ENCODE data around the gene ZNF608.

The ZNF608 gene

DNA sequence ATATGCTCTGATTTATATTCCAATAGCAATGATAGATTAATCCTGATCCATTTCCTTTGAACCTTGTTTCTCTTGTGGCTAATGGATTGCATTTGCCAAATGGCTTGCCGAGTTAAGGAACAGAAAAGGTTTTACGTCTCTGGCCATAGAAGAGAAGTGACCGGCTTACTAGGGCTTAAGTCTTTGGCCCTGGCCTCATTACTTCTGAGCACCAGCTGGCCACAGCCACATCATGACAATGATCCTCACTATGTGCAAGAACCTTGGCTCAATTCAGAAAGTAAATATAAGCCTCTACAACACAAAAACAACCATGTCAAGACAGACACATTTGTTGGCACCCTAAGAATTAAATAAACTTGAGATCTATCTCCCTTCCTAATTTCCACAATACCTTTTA lies 46.1 kb downstream of the ZNF608 start:
- no peak overlapping the region for H3K4me3 ChIP-seq (replicated peaks; ENCODE audit: low read depth, low read length)
- TF ChIP-seq, protein P1, sequence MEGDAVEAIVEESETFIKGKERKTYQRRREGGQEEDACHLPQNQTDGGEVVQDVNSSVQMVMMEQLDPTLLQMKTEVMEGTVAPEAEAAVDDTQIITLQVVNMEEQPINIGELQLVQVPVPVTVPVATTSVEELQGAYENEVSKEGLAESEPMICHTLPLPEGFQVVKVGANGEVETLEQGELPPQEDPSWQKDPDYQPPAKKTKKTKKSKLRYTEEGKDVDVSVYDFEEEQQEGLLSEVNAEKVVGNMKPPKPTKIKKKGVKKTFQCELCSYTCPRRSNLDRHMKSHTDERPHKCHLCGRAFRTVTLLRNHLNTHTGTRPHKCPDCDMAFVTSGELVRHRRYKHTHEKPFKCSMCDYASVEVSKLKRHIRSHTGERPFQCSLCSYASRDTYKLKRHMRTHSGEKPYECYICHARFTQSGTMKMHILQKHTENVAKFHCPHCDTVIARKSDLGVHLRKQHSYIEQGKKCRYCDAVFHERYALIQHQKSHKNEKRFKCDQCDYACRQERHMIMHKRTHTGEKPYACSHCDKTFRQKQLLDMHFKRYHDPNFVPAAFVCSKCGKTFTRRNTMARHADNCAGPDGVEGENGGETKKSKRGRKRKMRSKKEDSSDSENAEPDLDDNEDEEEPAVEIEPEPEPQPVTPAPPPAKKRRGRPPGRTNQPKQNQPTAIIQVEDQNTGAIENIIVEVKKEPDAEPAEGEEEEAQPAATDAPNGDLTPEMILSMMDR (IDR thresholded peaks at IDR 0.05; ENCODE audit: low read length, missing control alignments): no peak
- DNase-seq (ENCODE audit: low read depth): no peak

DNA sequence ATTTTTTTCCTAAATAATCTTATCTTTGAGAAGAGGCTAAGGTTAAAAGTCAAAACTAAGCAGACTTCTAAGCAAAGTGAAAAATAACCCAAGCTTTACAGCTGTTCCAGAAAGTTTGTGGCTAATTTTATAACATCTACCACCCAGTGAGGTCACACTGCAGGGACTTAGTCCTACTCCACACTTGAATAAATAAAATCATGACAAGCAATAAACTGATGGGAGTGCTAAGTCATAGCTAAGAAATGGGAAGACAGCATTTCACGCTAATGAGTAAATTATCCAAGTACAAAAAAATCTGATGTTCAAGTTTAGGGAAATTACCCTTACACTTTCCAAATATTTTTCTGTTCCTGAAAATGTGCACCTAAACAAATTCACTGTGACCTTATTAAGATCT lies 47.7 kb downstream of the ZNF608 start:
- H3K4me3 ChIP-seq (replicated peaks; ENCODE audit: low read depth, low read length): no peak overlapping the region
- no peak for DNase-seq (ENCODE audit: low read depth)
- TF ChIP-seq, protein P1 (IDR thresholded peaks at IDR 0.05; ENCODE audit: low read length, missing control alignments): no peak

DNA sequence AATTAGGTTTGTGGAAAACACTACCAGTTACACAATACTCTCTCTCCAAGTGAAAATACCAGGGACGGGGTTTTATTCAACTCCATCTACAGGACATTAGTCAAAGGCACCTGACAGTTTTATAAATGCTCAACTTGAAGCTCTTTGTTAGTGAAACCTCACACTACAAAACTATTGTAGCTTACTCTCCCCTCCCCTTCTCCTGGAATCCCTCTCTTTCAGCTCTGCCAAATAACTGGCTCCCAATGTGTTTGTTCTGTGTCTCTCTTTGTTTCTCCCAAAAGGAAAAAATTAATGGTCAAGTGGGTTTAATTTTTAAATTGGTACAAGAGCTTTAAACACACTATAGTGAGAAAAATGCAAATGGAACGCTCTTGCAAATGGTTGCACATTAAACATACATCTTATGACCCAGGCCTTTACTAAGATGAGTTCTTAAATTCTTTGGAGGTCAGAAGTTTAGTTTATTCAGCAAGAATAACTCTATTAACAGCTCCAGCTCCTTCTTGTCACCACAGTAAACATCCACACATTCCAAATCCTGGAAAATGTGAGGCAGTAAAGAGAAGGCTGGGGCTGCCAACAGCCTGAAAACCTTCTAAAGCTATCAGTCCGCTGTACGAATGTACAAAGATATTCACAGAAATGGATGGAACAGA lies 48.4 kb downstream of the ZNF608 start:
- H3K4me3 ChIP-seq (replicated peaks; ENCODE audit: low read depth, low read length): no peak overlapping the region
- TF ChIP-seq, protein P1 (IDR thresholded peaks at IDR 0.05; ENCODE audit: low read length, missing control alignments): no peak
- DNase-seq (ENCODE audit: low read depth): peak; percentile 21

DNA sequence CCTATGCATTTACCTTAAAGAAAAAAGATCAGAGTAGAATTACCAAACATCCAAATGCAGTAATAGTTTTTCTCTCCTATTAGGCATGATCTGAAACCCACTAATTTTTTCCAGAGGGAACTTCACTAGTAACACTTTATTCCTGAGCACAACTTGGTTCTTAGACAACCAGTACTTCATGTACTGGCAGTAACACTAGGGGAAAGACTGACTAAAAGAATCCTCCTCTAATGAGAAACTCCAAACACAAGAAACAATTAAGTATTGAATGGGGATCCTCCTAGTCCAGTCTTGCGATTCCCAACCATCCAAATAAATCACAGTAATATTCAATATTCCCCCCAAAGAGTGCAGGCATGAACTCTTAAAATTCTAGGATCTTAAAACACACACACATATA lies 48.9 kb downstream of the ZNF608 start:
- TF ChIP-seq, protein P1 (IDR thresholded peaks at IDR 0.05; ENCODE audit: low read length, missing control alignments): no peak
- no peak for DNase-seq (ENCODE audit: low read depth)
- no peak overlapping the region for H3K4me3 ChIP-seq (replicated peaks; ENCODE audit: low read depth, low read length)

DNA sequence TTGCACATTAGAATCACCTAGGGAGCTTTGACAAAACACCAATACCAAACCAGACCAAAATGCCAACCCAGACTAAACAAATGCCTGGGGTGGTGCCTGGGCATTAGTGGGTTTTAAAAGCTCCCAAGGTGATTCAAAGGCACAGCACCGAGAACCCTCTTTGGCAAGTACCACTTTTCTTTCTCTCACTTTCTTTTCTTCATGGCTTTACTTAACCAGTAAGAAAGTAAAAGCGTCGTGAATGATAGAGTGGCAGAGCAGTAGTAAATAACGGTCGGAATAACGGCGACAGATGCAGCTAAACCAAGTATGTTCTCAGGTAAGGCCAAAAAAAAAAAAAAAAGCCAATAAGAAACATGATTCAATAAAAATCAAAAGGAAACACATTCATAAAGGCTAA lies 49.5 kb downstream of the ZNF608 start:
- no peak for DNase-seq (ENCODE audit: low read depth)
- TF ChIP-seq, protein P1 (IDR thresholded peaks at IDR 0.05; ENCODE audit: low read length, missing control alignments): no peak
- no peak overlapping the region for H3K4me3 ChIP-seq (replicated peaks; ENCODE audit: low read depth, low read length)

Measured in fibroblast of pulmonary artery (primary cell).